HG03045 (cell line): ENCODE data around the gene RPP25L.

ENCODE experiments used
- ATAC-seq: cut with Tn5 transposase; IDR thresholded peaks from one replicate; pipeline ENCODE4 v1.9.1; 2021; ENCODE audit warnings: mild to moderate bottlenecking, moderate library complexity; ENCODE audit not compliant: unreplicated experiment

RPP25L gene

DNA sequence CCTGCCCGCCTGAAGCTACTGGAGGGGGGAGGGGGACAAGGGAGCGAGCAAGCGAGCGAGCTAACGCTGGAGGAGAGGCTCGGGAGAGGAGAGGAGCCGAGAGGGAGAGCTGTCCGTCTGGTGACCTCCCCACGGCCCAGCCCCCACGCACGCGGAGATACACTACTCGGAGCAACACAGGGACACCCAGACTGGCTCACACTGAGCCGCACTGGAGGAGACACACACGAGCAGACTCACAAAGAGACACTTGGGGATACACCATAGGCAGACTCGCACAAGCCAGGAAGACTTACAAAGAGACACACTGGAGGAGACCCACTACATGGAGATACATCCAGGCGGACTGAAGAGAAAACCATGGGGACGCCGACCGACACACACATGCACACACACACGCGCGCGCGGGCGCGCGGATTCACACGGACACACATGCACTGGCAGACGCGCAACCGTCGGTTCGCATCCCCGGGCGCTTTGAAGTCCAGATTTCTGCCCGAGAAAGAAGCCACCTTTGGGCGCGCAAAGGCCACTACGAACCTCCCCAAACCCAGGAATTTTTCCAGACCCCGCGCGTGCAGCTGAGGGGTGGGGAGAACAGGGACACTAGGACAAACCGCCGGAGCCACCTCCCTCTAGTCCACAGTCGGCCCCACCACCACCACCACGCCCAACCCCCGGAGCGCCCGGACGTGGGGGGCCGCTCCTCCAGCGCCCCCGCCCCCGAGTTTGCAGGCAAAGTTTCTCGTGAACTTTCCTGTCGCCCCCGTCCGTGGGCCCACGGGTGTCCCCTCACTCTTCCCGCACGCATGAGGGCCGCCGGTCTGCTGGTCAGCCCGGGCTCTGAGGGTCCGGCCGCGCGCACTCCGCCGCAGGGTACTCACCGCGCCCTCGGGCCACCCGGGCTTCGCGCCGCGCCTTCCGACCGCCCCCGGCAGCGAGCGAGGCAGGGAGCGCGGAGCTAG lies 22.9 kb downstream of the RPP25L start:
- ATAC-seq, result no peak

DNA sequence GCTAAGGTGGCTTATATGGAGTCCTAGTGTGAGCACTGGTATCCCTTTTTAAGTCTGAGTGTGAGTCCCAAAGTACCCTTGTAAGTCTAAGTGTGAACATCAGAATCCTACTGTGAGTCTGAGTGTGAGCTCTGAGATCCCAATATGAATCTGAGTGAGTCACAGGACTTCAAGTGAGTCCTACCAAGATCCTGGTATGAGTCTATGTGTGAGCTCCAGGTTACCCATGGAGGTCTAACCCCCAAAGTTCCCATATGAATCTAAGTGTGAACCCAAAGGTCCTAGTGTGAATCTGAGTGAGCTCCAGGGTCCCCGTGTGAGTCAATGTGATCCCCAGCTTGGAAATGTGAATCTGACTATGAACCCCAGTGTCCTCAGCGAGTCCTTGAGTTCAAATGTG lies 24.6 kb downstream of the RPP25L start:
- ATAC-seq, result no peak

DNA sequence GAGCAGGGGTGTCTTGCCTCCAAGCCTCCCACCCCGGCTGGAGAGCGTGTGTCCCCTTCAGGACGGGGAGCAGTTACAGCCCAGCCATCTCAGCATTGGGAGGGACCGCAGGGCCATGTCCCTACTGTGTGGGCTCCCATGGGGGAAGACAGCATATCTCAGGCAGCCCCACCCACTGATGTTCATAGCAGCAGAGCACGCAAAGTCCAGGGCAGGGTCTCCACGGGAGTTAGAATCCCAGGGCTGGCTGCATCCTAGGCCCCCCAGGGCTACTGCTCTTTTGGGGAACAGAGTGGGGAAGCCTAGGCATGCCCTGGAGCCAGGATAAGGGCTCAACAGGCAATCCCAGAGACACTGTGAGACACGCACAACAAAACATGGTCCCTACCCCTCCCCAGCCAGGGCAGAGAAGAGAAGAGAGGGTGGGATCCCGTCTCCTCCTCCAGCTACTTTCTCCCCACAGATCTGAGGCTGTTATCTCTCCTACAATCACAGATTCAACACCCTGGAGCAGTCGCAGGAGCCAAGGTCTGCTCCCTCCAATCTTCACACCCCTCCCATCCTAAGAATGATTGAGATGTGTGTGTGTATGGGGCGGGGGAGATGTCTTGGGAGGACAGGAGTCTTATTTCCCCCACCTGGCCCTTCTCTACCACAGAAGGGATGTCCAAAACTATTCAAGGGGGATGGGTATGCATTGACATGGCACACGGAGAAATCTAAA lies 25.8 kb downstream of the RPP25L start:
- no peak for ATAC-seq

DNA sequence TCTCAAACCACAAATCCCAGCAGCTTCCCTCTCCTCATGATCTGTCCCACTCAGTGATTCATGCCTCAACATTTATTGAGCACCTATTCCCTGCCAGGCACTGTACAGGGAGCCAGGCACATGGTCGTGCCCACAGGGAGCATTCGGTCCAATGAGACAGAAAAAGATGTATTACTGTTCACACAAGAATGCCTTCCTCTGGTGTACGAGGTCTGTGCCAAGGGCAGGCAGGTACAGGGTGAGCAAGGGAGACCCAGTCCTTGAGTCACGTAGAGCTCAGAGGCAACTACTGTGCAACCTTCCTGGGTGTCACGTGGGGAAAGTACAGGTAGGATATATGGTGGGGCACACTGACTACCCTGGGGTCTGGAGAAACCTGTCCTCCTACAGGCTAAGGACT lies 26.9 kb downstream of the RPP25L start:
- ATAC-seq, result no peak

DNA sequence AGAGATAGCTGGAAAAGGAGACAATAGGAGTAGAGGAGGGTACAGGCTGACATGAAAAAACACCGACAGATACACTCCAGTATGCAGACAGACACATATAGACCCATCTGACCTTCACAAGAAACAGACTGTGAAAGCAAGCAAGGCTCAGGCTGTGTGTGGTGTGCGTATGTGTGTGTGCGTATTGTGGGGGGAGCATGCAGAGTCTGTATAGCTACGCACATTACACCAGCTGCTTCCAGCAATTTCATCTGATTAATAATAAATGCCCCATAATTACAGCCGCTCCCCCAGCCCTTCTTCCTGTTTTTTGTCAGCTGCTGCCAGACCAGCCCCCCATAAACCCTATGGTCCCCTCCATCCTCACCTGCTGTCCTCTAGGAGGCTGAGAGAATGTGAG lies 29.1 kb downstream of the RPP25L start:
- ATAC-seq, result no peak

DNA sequence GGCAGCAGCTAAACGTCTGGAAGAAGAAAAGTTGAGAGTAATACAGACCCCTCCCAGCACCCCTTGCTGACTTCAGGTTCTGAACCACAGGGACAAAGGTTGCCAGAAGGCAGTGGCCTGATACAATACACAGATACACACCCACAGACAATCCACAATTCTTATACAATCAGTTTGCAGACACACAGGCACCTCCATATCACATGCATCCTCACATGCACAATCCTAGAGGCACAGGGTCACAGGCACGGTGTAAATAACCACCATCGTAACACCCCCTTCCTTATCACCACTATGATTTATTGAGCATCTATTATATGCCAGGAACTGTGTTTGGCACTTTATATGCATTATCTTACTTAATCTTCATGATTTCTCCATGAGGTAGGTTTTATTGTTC lies 30.6 kb downstream of the RPP25L start:
- ATAC-seq, result no peak

DNA sequence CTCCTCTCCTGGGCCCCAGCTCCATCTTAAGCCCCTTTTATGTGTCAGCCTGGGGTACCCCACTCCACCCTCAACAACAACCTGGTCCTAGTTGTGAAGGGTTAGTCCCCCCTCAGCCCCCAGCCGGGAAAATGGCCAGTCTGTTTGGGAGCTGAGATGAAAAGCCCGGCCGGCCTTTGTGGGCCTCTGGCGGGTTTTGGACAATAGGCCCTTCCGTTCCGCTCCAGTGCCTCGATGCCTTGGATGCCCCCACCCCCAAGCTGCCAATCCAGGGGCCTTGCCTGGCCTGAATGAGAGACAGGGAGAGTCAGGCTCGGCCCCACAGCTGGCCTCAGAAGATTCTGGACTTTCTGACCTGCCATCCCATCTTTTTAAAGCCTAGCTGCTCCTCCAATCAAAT lies 31.5 kb downstream of the RPP25L start:
- no peak for ATAC-seq

DNA sequence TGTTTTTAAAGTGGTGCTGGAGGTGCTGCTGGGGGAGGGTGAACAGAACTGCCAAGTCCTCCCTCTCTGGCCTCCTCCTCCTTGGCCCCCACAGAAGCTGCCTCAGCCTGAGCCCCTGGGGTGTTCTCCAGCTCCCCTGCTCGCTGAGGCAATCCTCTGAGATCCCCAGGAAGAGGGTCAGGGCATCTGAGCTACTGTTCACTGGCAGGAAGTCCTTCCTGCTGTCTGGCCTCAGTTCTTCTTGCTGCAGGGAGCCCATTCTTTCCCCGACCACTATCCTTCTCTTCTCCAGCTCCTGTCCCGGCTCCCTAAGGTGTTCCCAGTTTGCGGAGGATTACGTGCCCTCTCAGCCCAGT lies 32.1 kb downstream of the RPP25L start:
- no peak for ATAC-seq

DNA sequence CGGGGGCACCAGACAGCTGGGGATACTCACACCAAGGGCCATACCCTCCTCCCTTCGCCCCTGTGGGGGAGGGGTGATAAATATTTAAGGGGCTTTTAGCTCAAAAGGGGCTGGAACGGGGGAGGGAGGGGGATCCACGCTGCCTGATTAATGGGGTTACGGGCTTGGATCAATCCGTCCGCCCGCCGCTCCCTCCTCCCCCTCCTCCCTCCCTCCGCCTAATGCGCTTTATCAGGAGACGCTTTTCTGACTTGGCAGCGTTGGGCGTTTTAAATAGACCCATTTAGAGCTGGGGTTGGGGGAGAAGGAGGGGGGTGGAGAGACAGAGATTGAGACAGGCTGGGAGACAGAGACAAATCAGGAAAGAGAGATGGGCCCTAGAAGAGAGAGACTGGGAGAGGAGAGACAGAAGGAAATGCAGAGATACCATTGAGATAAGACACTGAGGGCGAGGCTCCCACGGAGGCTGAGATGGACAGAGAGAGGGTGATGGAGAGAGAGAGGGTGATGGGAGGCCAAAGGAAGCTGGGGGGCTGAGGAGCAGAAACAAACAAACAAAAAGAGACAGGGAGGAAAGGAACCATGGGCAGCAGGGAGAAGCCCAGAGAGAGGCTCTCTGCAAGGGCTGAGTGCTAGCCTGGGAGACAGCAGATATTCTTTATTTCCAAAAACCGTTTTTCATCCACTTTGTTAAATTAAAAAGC lies 32.6 kb downstream of the RPP25L start:
- no peak for ATAC-seq

DNA sequence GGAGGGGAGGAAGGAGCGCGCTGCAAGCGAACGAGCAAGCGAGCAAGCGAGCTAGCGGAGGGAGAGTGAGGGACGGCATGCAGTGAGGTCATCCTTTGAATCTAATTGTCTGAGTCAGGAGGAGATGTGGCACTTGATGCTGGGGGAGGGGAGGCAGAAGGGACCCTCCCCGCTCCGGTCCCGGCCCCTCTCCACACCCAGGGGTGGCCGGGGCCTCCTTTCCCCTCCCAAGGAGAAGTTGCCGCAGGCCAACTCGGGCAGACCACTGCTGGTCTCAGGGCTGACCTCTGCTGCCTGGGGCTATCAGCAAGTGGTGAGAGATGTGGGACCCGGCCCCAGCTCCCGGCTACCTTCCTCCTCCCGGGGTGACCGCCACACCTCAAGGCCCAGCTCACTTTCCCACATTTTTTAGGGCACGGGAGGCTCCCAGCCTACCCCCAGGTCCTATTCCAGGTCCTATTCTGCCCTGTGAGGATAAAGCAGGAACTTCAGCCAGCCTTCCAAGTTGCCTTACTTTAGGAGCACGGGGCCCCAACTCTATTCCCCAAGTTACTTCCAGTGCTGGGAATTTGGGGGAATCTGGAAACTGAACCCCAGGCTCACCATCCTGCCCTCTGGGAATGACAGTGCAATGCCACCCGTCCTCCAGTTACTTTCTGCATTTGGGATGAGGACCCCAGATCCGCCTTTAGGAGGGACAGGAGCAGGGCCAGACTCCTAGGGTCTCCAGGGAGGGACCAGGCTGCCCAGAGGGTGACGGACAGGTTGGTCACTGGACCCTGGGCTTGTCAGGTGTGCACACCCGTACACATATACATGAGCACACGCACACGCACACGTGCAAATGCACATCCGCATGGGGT lies 33.4 kb downstream of the RPP25L start:
- ATAC-seq, result no peak

DNA sequence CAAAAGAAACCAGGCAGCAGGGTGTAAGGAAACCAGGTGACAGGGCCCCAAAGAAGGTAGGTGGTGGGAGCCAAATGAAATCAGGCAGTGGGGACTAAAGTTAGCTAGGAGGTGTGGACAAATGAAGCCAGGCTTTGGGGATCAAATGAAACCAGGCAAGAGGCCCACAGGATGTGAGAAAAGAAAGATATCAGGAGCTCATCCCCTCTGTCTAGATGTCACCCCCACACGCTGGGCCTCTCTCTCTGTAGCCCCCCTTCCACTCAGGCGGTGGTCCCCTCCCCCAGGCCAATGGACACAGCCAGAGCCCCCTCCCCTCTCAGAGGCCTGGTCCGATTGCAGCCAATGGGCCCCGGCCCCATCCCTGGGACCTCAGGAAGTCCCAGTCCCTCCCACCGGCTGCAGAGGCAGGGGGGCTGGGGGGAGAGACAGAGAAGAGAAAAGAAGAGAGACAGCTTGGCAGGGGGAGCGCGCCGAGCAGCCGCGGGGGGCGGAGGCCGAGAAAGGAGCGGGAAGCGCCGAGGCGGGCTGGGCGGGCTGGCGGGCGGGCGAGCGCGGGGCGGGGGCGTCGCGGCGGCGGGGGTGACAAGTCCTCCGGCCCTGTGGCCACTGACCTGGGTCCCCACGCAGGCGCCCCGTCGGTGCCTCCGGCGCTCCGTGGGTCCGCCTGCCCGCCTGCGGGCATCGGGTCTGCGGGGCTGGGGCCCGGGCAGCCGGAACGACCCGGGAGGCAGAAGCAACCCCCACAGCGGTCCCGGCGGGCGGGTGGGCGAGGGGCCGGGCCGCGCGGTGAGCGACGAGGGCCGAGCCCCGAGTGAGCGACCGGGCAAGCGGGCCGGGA lies 34.3 kb downstream of the RPP25L start:
- ATAC-seq, result no peak

DNA sequence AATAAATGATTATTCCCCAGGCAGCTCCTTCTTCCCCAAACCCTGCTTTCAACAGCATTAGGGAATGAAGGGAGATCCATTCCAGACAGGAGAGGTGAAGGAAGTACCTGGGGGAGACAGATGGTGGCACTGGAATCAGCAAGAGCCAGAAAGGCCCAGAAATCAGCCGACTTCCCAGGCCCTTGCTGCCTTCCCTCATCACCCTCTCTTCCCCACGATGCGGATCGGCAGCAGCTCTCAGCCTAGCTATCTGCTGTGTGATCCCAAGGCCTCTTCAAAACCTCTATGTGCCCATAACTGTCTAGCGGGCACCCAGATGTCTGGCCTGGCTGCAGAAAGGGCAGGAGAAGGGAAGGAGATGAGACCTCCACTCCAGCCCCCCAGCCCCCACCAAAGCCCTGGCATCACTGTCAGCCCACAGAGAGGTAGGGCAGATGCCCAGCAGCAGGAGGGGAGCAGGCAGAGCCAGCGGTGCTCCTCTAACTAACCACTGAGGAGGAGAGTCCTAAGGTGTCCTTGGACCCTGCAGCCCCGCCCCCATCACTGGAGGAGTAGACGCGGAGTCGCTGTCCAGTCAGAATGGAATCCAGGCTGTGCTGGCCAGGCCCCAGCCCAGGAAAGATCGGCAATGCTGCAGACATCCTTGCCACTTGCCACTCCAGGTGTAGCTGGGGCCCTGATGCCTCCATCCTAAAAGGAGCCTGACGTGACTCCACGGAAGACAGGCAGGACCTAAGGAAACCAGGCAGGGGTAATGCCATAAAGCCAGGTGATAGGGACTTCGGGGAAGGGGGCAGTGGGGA lies 35.1 kb downstream of the RPP25L start:
- no peak for ATAC-seq

DNA sequence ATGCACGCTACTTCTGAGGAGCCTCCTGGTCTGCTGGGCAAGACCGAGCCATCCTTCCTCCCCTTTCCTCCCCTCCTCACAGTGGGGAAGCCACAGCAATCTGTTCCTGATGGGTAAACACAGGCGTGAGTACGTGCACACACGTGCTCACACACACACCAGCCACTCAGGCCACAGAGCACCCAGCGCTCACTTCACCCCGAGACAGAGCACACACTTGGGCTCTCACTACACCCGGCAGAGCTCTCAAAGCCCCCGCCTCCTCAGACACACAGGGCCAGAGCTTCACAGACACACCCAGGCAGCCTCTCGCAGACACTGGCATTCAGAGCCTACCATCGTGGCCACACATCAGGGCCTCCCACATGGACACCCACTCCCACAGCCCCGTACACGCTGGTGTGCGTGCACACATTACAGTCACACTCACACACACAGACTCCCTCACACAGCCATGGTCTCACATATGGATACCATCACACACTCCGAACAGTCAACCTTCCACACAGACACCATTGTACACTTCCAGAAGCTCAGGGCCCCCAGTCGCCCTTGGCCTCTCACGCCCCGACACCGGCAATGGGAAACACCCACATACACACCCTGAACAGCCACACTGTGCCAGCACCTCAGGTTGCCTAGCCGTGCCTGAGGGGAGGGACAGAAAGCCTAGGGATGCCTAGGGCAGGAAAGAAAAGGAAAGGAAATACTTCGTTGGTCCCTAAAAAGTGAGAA lies 35.9 kb downstream of the RPP25L start:
- no peak for ATAC-seq

DNA sequence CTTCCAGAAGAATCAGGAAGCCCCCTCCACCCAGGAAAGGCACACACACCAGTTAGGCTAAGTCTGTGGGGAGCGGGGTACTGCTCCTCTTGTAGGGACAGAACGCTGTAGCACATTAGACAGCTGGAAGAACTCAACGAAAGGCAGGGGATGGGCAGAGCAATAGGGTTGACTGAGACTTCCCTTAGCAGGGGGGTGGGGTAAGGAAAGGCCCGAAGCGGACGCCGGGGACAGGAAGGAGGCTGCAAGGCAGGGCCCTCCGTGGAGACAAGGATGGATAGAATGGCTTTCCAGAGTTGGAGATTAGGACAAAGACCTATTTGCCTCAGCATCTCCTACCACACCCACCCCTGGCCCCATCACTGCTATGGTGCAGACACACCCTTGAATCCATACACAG lies 36.7 kb downstream of the RPP25L start:
- ATAC-seq, result no peak

DNA sequence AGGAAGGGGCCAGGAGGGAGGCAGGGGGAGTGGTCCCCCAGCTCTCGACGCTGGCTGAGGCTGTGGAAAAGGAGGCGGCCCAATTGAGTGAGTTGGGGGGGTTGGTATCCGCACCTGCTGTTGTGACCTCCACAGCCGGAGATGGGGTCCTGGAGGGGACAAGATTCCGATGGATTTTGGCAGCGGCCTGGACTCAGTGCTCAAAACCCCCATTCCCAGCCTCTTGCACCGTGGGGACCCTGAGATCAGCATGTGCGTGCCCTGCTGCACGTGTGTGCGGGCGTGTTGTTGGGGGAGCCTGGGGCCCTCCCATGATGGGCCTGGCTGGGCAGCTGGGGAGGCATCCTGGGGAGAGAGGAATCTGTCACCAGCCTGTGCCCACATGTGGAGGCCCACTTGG lies 37.3 kb downstream of the RPP25L start:
- ATAC-seq, result no peak

DNA sequence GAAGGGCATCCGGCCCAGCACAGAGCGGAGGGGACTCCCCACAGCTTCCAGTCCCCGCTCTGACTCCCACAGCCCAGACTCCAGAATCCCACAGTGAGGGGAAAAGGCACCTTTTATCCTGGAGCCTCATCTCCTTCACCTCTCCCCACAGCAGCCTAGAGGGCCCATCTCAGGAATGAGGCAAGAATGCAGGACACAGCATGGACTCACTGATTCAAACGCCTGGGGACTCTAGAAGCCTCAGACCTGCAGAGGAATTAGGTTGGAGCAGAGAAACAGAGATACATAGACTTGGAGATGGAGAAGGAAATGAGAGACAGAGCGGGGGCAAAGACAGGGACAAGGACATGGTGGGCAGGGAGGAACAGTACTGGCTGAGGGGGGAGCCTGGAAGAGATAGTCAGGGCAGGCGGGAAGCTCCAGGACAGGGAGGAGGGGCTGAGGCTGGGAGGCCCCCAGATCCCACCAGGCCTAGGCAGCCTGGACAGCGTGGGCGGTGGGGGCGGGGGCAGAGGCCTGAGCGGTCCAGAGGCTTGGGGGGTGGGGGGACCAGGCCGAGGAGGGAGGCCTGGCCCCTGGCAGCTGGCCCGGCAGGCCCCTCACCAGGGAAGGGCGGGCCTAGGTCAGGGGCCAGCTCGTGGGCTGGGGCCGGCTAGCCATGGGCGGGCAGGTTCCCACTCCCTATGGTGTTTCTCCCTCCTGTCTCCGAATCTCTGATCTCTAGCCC lies 38.1 kb downstream of the RPP25L start:
- ATAC-seq, result no peak

DNA sequence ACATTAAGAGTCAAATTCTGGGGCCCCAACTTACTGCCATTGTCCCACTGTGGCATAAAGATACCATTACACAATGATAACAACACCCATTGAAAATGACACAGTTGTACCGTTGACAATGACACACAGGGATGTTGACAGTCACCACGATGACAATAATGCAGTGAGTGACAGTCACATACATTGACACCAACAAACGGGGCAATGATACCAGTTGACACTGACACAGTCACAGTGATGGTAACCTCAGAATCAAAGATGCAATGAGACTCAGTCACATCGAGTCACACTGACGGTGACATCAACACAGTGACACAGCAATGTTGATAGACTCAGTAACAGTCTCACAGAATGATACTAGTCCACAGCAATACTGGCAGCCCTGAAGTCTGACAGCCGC lies 39.3 kb downstream of the RPP25L start:
- ATAC-seq, result no peak

DNA sequence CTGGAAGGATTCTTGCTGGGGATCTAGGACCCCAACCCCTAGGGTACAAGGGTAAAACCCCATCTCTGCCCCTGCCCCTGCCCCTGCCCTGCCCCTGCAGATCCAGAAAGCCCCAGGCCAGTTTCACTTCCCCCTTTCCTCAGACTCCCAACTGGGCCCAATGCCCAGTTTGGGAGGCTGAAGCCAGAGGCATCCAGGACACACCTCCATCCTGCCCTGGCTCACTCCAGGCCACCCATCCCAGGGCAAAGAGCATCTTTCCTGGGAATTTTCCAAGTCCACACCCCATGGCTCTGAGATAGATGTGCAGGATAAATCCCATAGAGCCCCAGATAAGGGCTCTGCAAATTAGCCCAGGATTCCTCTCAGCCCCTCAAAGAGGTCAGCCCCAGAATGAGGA lies 39.8 kb downstream of the RPP25L start:
- no peak for ATAC-seq
